Anterior cingulate cortex (tissue), 58 donors: Measurements from ENCODE around the gene TIMM21.

Source experiments
- DNase-seq, 58 donors: peaks; one replicate each; lab custom pipeline; 2025; lab: John Stamatoyannopoulos, UW

Gene TIMM21, protein sequence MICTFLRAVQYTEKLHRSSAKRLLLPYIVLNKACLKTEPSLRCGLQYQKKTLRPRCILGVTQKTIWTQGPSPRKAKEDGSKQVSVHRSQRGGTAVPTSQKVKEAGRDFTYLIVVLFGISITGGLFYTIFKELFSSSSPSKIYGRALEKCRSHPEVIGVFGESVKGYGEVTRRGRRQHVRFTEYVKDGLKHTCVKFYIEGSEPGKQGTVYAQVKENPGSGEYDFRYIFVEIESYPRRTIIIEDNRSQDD

DNA sequence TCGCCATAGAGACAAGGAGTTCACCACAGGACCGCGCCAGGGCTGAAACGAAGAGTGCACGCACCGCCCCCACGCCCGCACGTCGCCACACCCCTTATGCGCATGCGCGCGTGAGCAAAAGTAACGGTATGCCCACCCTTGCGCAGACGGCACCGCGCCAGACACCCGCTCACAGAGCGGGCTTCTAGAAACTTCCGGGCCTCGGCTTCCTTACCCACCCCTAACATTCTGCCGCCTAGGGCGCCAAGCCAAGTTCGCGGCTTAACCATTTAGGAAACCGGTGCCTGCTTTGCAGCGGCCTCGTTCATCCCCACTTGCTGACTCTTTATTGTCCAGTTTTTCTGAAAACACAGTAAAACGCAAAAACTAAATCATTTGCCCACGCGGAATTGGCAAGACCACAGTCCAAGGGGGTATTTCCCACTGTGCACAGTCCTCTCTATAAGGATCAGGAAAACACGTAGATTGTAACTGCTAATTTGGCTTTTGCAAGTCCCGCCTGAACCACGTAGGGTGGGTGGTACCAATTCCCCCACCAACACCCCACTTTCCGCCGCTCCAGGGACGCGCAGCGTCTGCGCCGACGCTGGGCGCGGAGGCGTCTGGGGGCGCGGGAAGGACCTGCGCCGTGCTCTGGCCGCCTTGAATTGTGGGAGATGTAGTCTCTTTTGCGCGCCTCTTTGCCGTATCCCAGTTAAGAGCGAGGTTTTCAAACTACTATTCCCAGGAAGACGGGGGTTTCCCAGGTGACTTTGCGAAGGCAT is at the start of gene TIMM21, which contains the start of gene FBXO15:
TIMM21 (plus strand) TSS at position 745 of the 764 bp plus-strand sequence. CDS start 286 bp downstream, outside the sequence.
FBXO15 (minus strand) TSS at position 56 of the 764 bp plus-strand sequence; CDS start at position 7, 49 bp downstream.
- DNase-seq: peak; percentile 68 to 98 (median 94)

DNA sequence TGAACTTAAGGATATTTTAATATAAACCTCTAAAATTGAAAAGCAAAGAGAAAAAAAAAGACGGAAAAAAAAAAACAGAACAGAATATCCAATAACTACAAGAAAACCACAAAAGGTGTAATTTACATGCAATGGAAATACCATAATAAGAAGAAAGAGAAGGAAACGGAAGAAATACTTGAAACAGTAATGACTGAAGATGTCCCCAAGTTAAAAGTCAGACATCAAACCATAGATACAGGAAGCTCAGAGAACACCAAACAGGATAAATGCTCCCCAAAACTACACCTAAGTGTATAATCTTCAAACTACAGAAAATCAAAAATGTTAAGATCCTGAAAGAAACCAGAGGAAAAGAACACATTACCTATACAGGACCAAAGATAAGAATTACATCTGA is 39.9 kb upstream of the TIMM21 start:
- DNase-seq: no peak

DNA sequence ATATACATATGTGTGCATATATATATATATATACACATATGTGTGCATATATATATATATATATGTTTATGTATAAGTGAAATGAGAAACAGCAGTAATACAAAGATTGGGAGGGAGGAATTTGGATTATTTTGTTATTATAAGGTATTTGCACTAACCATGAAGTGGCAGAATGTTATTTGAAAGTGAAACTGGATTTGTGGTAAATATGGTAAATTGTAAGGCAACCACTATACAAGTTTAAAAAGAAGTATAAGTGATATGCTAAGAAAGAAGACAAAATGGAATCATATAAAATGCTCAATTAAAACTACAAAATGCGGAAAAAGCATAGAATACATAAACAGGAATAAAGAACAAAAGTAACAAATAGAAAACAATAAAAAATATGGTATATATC is 38.2 kb upstream of the TIMM21 start:
- DNase-seq: no peak

DNA sequence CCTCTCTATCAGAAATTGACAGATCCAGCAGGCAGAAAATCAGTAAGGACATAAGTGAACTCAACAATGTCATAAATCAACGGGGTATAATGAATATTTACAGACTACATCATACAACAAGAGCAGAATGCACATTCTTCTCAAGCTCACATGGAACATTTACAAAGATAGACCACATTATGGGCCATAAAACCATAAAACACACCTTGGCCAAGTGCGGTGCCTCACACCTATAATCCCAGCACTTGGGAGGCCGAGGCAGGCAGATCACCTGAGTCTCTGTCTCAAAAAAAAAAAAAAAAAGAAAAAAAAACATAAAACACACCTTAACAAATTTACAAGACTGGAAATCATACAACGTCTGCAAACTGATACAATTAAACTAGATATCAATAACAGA is 37.3 kb upstream of the TIMM21 start:
- DNase-seq: no peak

DNA sequence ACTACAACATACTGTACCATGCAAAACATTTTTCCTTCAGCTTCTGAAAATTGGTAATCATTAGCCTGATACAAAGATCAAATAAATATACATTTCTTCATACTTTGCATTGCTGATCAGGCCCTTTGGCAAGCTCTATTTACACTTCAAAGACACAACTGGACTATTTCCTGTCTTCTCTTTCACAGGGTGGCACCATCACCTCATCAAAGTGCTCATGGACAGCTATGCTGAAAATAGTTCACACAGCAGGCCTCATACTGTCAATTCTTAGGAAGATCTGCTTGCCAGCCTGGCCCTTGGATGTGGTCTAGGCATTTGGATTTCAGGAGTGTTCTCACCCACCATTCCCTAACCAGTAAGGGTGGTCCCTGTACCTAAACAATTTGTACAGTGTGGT is 34.6 kb upstream of the TIMM21 start:
- no peak for DNase-seq

DNA sequence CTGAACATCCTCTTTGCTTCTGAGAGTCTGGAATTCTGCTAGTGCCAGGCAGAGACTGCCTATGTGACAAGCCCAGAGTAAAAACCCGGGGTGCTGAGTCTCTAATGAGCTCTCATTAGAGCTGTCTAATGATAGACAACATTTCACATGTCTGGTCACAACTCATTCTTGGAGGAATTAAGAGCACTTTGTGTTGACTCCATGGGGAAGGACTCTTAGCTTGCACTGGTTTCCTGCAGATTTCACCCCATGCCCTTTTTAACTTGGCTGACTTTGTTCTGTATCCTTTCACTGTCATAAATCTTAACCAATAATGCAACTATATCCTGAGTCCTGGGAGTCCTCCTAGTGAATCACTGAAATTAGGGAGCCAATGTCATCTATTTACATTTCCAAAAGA is 34.2 kb upstream of the TIMM21 start:
- DNase-seq: no peak

DNA sequence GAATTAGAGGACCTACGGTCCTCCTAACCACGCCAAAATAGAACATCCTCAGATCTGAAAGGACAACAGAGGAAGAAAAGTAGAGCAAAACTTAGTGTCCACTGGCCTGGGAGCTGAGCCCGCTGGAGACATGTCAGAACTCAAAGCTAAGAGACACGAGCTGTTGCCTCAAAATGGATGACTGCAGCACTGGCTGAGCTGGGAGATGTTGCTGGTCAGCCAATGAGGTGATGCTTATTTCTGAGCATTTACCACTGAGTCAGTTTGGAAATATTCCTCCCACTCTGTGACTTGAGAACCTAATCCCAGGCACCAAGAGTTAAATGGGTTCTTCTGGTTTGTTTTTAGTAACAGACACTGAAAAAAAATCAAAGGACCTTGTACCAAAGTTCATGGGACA is 33.3 kb upstream of the TIMM21 start:
- DNase-seq: no peak

DNA sequence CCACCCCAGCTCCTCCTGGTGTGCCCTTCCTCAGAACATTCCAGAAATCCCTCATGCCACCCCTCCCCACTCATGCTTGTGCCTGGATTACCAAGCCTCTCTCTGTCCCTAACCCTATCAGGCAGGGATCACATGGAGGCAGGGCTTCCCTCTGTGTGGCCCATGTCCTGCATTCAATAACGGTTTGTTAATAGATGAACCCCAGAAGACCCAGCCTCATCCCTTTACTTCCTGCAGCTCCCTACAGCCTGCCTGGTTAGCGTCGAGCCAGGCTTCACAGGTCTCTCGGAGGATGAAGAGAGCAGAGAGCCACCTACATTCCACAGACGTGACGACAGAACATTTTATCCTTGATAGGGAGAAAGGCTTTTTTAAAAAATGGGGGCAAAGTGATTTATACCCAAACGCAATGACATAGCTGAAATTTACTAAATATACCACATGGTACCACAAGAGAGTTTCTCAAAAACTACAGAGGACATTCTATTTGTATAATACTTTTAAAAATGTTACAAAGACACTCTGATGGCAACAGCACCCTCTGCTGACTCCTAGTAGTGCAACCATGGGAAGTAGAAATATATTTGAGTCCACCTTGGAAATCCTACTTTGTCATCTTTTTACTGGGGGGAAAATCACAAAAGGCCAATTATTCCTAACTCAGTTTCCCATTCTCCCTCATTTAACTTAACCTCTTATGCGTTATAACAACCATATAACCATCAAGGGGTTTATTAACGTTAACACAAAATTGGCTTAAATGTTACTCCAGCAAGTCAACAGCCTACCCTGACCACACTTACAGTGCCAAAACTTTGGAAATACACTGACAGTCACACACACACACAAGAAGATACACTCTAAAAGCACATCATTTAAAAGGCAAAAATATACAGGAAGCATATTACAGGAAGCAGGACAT is 31.4 kb upstream of the TIMM21 start:
- peak in 9 of 58 donors; percentile 10 to 48 (median 20) for DNase-seq

DNA sequence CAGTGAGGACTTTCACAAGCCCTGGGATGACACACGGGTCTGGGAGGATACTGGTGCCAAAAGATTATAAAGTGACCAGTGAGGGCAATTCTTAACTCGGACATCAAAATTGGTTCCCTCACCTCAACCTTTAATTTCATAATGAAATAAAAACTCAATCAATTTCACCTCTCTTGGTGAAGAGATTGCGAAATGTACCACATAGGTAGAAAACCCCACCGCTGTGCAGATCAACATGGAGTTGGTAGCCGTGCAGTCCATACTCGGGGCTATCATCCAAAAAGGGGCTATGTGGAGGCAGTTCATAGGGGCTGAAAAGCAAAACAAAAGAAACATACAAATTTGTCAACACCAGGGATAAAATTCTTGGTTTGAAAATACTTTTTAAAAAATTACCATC is 25.1 kb upstream of the TIMM21 start:
- no peak for DNase-seq

DNA sequence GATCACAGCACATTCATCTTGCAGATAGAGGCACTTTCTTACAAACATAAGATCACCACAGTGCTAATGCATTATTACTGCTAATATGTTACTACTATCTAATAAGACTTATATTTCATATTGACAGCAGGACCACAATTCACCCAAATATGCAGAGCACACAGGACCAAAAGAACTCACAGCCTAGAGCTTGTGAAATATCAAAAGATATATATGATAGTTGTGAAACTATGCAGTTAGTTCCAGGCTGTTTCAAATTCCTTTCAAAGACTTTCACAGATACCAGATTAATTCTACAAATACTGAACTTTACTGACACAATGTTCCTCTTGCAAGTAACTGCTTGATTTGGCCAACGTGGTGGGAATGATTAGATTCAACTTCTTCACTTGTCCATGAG is 23.7 kb upstream of the TIMM21 start:
- no peak for DNase-seq

DNA sequence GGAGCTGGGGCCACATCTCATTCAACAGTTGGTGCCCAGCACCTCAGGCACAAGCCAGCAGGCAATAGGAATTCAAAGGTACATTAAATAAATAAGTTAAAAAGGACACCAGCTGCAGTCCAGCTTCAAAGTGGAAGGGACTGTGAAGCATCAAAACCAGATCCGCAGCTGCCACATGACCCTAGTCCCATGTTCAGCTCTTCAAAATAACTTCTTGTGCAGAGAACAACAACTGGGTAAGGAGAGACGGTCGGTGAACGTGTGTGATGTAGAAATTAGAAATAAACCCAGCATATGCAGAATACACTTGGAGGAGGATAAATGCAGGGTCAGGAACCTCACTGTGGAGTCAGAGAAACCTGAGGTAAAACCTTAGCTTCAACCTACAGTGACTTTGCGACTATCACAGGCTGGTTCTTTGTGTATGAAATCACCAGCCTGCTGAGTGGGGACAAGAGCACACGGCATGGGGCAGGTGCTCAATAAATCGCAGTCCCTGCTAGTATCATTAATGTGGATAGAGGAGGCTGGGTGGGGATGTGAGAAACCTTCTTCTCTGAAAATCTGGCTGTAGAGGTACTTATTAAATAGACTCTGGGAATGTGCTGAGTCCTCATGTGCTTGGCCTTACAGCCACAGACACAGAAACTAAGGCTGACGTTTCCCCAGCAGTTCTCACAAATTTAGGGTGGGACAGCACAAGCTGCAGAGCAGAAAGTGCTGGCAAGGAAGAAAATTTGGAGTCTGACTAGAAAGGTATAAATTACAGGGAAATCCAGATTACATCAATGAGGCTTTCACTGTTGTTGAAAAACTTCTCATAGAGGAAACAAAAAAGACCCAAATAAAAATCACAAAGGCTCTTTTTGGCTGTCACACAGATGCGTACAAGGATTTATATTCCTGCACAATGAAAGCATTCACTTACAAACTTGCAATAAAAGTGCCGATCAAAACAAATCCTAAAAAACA is 21.4 kb upstream of the TIMM21 start:
- DNase-seq: peak in 2 of 58 donors; percentile 3 to 8

DNA sequence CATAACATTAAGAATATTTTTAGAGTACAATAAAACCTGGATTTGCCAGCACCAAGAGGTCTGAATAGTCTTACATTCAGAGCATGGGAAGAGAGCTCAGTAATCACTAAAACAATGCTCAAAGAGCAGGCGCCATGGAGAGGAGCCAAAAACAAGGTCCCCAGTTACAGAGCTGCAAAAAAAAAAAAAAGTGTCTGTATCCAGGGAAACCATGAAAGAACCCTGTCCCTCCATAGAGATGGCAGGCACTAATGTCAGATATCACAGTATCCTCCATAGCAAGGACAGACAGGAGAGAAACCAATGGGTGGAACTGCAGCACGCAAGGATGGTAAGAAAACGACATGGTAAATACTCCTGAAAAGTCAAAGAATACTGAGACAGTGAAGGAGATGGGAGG is 20.2 kb upstream of the TIMM21 start:
- peak in 20 of 58 donors; percentile 3 to 72 (median 32) for DNase-seq

DNA sequence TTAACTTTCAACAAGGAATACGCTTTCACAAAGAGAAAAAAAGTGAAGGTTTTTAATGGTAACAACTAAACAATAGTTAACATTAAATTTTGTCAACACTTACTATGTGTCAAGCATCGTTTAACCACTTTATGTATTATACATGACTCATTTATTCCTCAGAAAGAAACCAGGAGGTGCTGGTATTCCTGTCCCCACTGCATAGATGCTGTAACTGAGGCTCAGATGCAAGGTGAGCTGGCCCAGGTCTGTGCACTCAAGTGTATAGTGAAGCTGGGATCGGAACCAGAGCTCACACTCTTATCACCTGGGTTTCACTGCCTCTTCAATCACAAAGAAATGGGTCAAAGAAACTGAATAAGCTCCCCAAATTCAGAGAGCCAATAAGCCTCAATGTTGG is 17.2 kb upstream of the TIMM21 start:
- no peak for DNase-seq

DNA sequence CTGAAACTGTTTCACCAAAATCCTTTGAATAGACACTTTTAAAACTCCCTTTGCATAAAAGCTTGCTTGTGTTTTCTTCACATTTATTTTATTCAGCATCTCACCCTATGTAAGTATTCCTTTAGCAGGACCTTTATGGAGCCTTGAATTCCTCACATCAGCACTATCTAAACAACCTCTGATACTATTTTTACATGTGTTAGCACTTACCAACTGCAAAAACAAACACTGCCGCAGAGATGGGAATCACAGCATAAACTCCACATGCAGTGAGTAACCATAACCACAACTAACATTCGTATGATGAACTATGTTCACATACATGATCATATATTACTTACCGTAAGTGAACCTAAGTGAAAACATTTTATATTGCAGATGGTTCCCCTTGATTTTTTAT is 16.1 kb upstream of the TIMM21 start:
- no peak for DNase-seq

DNA sequence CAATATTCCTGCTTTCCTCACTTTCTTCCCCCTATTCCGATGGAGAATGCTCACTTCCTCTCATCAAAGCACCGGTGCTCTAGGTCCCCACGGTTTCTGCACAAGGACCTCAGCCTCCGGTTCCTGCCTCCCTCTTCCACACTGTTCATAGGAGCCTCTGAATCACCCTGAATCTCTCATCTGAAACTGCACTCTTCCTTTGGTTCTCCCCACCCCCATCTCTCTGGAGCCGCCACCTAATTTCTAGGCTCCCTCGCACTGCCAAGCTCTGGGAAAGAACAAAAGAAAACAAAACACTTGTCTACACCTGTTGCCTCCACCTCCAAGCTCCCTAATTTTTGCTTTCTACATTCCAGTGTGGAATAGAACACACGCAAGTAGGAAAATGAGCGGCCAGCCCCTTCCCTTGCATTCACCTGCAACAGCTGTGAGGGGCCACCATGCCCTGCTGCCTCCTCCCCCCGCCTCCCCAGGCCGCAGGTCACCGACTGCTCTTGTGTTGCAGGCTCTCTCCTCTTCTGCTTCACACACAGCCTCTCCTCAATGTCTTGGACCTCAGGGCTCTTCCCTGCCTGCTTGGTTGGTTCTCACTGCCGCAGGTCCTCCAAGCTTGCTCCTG is 10.3 kb upstream of the TIMM21 start:
- no peak for DNase-seq

DNA sequence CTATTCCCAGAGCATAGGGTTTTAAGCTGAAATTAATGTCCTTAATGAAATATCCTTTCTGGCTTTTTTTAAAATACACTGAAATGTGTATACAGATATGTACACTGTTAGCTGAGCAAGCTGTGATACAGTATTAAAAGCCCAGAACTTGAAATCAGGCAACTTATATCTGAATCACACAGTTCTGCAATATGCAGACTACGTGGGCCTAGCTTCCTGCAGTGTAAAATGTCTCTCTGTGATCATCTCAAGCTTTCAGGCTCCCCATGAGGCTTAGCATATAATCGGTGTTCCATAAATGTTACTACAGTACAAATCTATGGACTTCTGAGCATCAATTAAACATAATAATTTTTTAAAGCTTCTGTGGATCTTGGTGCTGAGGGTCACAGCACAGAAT is 8.9 kb upstream of the TIMM21 start:
- no peak for DNase-seq

DNA sequence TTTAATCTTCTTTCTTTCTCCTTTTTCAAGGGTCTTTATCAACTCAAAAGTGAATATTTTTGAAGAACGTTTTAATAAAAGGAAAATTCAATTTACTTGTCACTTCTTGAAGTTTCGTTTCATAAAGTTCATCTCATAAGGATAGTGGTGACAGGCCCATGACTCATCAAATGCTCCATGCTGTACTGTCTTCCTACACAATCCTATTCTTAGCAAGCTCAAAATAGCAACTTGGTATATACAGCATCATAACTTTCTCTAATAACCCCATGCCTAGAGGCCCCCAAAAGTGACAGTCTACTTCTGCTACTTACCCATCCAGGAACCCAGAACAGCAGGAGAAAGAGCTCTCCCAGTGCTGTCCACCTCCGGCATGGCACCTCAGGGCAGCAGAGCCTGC is 8.4 kb upstream of the TIMM21 start:
- peak in 2 of 58 donors; percentile 2 to 9 for DNase-seq

DNA sequence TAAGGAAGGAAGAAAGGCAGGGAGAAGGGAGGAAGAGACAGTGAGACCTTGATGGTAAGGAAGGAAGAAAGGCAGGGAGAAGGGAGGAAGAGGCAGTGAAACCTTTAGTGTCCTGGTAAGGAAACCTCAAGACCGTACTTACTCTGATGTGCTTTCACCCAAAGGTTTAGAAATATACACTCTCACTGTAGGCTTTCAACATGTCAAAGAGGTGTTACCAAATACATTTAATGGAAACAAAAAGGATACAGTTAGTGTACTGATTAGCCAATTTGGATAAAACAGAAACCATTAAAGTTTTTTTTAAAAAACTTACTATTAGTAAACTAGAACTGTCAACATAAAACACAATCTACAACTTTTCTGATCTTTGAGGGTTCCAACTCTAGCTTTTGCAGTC is 7.7 kb upstream of the TIMM21 start:
- no peak for DNase-seq

DNA sequence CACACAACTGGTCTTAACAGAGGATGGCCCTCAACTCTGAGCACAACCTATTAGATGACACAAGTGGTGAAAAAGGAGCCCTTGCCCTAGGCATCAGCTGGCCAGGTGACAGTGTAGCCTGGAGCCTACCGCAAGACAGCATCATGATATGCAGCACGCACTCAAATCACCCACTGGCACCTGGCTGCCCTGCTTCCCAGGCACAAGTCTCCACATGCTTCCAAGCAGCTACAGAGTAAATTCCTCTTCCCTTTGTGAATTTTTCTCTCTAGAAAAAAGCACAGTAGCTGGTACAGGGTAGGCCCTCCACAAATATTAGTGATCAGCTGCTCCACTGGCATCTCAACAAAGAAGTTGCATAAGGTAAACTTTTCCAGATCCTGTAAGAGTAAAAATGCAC is 6.7 kb upstream of the TIMM21 start:
- DNase-seq: no peak
